ENCODE measurements around the gene QRICH2. TPM values are rescaled to one million over a fixed set of nuclear protein-coding genes. Genes with fewer than 3 reads are reported as not detected.
A peak's percentile ranks its signal among the peaks of the same experiment; 100 is the strongest.

Gene QRICH2
- total and polyA plus RNA-seq, 9 of the 15 experiments (the other 6 are each of a cell fraction or from before 2014, with no cell fraction given), result 0.03 to 1.6 (median 0.81) TPM

DNA sequence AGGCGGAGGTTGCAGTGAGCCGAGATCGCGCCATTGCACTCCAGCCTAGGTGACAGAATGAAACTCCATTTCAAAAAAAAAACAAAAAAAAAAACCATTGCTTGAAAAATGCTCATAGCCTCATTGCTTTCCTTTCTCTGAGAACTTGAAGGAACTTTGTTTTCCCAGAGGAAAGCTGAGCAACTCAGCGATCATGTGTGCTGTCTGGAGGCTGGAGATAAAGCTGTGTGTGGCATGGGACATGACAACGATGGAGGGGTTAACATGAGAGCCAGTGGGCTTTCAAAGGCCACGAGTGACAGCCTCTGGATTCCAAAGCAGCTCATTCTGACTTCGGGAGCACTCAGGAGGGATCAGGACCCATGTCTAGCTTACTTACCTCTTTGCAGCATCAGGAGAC, 21.6 kb upstream of the QRICH2 start:
- no peaks in the 10 kb centered on the region for H3K9me3 ChIP-seq (replicated peaks; ENCODE audit: control insufficient read depth, insufficient read depth, low read depth, low read length)
- ChIA-PET CTCF (ENCODE audit: low intra/inter-chr PET ratio) (interaction anchor here (0.6 kb wide), 2 partner anchors 13 to 1058 kb away, joined by 3 read pairs; no protein-coding TSS in a partner anchor), POLR2A (interaction anchor here (0.6 to 1.9 kb wide), 7 partner anchors 8 to 64 kb away, joined by 3 to 8 read pairs (median 4); no protein-coding TSS in a partner anchor)
- no peaks in the 10 kb centered on the region for H4K20me1 ChIP-seq (replicated peaks; ENCODE audit: control insufficient read depth, insufficient read depth, low read length)
- no peaks in the 10 kb centered on the region for H3K79me2 ChIP-seq (ENCODE audit: control insufficient read depth, insufficient read depth, low read length)
- no peak overlapping the region for H2AFZ ChIP-seq (ENCODE audit: low read depth, low read length)
- peak; percentile 42 for FAIRE-seq
- no peaks in the 10 kb centered on the region for H3K27me3 ChIP-seq (ENCODE audit: control insufficient read depth in 2 of 2, insufficient read depth in 2 of 2, low read length in 2 of 2)
- H3K4me1 ChIP-seq (replicated peaks in 1 of 2; ENCODE audit: control insufficient read depth in 2 of 2, insufficient read depth in 2 of 2, low read length in 2 of 2), result no peaks in the 10 kb centered on the region; a peak in 2 of 5 replicates
- H3K9ac ChIP-seq (ENCODE audit: insufficient read depth in 1 of 2, low read depth in 2 of 2, low read length in 2 of 2), result peak overlapping the region in 1 of 2 experiments; percentile 53; a peak in 1 of 4 replicates
- no peak overlapping the region for H3K27ac ChIP-seq (ENCODE audit: extremely low read depth, low read depth, low read length)
- H3K36me3 ChIP-seq (ENCODE audit: control insufficient read depth, insufficient read depth, low read length), result peaks cover 58% of the 10 kb centered on the region
- ATAC-seq, result no peak; the same call in 2 of the 3 replicates
- H3K4me3 ChIP-seq, result no peak overlapping the region
- H3K4me2 ChIP-seq (ENCODE audit: insufficient read depth, low read length), result no peak overlapping the region
- in situ Hi-C loops (cut with MboI), result no loop called here
- intact Hi-C loops (cut with micrococcal nuclease), result no loop called here
- no TSS peak for BruUV-seq (replicated peaks)
- no peaks in the 10 kb centered on the region for H3K9me1 ChIP-seq (ENCODE audit: control insufficient read depth, insufficient read depth, low read length)
- peak in 1 of 4 experiments; percentile 46 for DNase-seq (ENCODE audit: extremely low read depth in 1 of 4, low spot score in 3 of 4)
- WGBS (ENCODE audit: insufficient coverage, low coverage, missing lambda C conversion rate), result 54% methylated on average over 8 of the region's 8 CpGs
- TF ChIP-seq, protein P1, sequence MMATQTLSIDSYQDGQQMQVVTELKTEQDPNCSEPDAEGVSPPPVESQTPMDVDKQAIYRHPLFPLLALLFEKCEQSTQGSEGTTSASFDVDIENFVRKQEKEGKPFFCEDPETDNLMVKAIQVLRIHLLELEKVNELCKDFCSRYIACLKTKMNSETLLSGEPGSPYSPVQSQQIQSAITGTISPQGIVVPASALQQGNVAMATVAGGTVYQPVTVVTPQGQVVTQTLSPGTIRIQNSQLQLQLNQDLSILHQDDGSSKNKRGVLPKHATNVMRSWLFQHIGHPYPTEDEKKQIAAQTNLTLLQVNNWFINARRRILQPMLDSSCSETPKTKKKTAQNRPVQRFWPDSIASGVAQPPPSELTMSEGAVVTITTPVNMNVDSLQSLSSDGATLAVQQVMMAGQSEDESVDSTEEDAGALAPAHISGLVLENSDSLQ (IDR thresholded peaks at IDR 0.05), result 0 out of 2 replicates have a peak, but pooled peaks have one; percentile 28
- peak; percentile 39 for TF ChIP-seq CBFA2T3 (IDR thresholded peaks at IDR 0.05)
- TF ChIP-seq MTF1 (CRISPR knock-in tag; IDR thresholded peaks at IDR 0.05; ENCODE audit: borderline replicate concordance), result no peak
- no peak for TF ChIP-seq MXI1 (IDR thresholded peaks at IDR 0.05; ENCODE audit: low read depth, low read length)
- no peak for TF ChIP-seq L3MBTL2 (IDR thresholded peaks at IDR 0.05)
- no peak for TF ChIP-seq POLR2AphosphoS5 (IDR thresholded peaks at IDR 0.05; ENCODE audit: control insufficient read depth, insufficient read depth, low read depth, low read length)
- TF ChIP-seq, protein P2, sequence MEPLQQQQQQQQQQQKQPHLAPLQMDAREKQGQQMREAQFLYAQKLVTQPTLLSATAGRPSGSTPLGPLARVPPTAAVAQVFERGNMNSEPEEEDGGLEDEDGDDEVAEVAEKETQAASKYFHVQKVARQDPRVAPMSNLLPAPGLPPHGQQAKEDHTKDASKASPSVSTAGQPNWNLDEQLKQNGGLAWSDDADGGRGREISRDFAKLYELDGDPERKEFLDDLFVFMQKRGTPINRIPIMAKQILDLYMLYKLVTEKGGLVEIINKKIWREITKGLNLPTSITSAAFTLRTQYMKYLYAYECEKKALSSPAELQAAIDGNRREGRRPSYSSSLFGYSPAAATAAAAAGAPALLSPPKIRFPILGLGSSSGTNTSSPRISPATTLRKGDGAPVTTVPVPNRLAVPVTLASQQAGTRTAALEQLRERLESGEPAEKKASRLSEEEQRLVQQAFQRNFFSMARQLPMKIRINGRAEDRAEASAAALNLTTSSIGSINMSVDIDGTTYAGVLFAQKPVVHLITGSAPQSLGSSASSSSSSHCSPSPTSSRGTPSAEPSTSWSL (CRISPR knock-in tag; IDR thresholded peaks at IDR 0.05; ENCODE audit: borderline replicate concordance), result no peak
- TF ChIP-seq MTA2 (IDR thresholded peaks at IDR 0.05; ENCODE audit: low read depth), result peak; percentile 63; the same call in 1 of the 2 replicates
- no peak for TF ChIP-seq ZNF431 (CRISPR knock-in tag; IDR thresholded peaks at IDR 0.05)
- TF ChIP-seq ZNF263 (CRISPR knock-in tag; IDR thresholded peaks at IDR 0.05; ENCODE audit: borderline replicate concordance), result no peak
- peak; percentile 65 for TF ChIP-seq TCF3 (CRISPR knock-in tag; IDR thresholded peaks at IDR 0.05)
- TF ChIP-seq TAL1 (IDR thresholded peaks at IDR 0.05), result peak; percentile 50
- TF ChIP-seq, protein P3, sequence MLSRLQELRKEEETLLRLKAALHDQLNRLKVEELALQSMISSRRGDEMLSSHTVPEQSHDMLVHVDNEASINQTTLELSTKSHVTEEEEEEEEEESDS (CRISPR knock-in tag; IDR thresholded peaks at IDR 0.05), result no peak
- TF ChIP-seq TFAM (CRISPR knock-in tag; conservative IDR thresholded peaks at IDR 0.05), result no peak
- no peak for TF ChIP-seq DPF2 (IDR thresholded peaks at IDR 0.05)
- TF ChIP-seq NEUROD1 (IDR thresholded peaks at IDR 0.05; ENCODE audit: borderline replicate concordance, low read depth, low read length, partially characterized antibody), result no peak
- TF ChIP-seq ZNF134 (CRISPR knock-in tag; conservative IDR thresholded peaks at IDR 0.05), result no peak
- no peak for TF ChIP-seq ZNF79 (CRISPR knock-in tag; IDR thresholded peaks at IDR 0.05; ENCODE audit: low read depth)
- TF ChIP-seq ETV6 (IDR thresholded peaks at IDR 0.05; ENCODE audit: borderline replicate concordance in 1 of 2, low read depth in 2 of 2, low read length in 1 of 2), result no peak
- no peak for TF ChIP-seq ETV6 (CRISPR knock-in tag; IDR thresholded peaks at IDR 0.05; ENCODE audit: borderline replicate concordance)
- TF ChIP-seq, protein P4, sequence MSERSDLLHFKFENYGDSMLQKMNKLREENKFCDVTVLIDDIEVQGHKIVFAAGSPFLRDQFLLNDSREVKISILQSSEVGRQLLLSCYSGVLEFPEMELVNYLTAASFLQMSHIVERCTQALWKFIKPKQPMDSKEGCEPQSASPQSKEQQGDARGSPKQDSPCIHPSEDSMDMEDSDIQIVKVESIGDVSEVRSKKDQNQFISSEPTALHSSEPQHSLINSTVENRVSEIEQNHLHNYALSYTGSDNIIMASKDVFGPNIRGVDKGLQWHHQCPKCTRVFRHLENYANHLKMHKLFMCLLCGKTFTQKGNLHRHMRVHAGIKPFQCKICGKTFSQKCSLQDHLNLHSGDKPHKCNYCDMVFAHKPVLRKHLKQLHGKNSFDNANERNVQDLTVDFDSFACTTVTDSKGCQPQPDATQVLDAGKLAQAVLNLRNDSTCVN (CRISPR knock-in tag; IDR thresholded peaks at IDR 0.05), result no peak
- TF ChIP-seq POLR2A (conservative IDR thresholded peaks at IDR 0.05), result no peak

Data from K562 (cell line).